HG03159 (cell line): ENCODE measurements around the gene PRAME.

Experiments
- ATAC-seq: cut with Tn5 transposase; IDR thresholded peaks from one replicate; pipeline ENCODE4 v1.9.1; 2021; ENCODE audit warnings: mild to moderate bottlenecking, moderate library complexity; ENCODE audit not compliant: unreplicated experiment

PRAME gene

DNA sequence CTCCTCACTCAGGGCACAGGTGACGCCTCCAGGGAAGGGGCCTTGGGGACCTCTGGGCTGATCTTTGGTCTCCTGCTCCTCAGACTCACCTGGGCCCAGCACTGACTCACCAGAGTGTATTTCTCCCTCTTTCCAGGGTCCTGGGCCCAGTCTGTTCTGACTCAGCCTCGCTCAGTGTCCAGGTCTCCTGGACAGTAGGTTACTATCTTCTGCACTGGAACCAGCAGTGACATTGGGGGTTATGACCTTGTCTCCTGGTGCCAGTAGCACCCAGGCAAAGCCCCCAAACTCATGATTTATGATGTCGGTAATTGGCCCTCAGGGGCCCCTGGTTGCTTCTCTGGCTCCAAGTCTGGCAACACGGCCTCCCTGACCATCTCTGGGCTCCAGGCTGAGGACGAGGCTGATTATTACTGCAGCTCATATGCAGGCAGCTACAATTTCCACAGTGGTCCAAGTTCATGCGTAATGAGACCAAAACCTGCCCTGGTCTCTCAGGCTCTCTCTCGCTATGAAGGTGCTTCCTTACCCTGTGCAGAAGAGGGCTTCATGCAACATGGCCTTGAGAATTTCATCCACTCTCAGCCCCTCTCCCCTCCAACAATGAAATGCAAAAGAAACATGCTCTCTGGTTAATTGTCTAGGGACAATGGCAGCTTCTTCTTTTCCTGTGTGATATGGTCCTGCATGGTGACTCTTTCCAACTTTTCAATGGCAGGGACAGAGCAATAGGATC is 21.0 kb upstream of the PRAME start:
- ATAC-seq: no peak

DNA sequence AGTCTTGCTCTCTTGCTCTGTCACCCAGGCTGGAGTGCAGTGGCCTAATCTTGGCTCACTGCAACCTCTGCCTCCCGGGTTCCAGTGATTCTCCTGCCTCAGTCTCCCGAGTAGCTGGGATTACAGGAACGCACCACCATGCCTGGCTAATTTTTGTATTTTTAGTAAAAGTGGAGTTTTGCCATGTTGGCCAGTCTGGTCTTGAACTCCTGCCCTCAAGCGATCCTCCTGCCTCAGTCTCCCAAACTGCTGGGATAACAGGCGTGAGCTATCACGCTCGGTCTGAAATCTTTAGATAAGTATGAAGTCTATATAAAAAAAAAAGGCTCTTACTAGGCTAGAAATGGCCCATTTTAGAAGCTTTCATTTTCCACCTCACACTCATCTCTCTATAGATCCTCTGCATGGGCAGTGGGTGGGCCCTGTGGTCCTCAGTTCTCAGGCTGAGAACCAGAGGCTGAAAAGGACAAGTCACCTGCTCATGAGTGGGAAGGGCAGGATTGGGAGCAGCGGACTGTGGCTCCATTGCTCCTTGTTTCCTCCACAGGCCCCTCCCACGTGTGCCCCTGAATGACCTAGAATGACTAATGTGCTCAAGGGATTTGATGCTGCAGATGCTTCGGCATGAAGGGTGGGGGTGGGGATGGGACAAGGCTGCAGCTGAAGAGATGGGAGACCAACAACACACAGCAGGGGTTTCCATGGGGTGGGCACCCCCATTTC is 19.8 kb upstream of the PRAME start:
- ATAC-seq: no peak

DNA sequence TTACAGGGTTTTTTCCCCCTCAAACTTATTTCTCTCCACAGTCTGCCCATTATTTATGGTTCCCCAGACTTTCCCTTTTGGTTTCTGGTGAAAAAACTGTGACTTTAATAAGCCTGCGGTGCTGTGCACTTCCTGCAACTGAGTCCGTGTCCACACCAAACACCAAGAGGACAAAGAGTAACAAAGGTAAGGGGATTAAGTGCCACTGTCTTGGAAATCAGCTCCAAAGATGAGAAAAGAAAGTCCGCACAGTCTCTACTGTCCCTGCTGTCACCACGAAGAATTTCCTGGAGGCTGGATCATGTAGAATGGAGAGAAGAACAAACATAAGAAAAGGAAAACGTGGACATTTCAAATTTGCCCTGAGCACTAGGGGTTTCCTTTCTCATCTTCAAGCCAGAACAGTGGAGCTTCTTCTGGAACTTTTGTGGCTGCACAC is 17.9 kb upstream of the PRAME start:
- no peak for ATAC-seq

DNA sequence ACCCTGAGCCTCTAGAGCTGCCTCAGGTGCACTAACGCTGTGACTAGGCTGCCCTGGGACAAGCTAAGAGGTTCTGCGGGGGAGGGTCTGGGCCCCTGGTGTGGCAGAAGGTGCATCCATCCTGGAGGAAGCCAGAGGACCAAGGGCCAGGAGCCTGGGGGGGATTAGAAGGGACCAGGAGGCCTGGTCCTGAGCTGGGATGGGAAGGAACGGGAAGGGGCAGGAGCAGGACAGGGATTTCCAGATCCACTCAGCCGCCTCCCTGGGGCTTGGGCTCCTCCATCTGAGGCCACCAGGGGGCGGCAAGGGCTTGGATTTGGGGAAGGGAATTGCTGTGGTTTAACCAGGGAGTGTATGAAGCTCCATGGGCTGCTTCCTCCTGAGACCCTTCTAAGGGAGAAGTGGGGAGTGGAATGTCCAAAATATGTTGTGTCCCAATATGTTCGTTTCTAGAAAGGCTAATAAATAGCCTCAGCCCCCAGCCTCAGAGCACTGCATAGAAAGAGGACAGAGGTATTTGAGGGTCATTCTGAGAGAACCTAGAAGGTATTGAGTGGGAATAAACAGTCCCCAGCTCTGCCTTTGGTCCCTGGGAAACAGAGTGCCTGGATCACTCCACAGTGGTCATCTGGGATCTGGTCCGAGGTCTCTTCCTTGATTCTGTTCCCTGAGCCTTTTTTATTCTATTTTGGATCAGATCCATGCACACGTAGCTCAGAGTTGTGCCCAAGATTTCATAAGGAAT is 17.4 kb upstream of the PRAME start:
- no peak for ATAC-seq

DNA sequence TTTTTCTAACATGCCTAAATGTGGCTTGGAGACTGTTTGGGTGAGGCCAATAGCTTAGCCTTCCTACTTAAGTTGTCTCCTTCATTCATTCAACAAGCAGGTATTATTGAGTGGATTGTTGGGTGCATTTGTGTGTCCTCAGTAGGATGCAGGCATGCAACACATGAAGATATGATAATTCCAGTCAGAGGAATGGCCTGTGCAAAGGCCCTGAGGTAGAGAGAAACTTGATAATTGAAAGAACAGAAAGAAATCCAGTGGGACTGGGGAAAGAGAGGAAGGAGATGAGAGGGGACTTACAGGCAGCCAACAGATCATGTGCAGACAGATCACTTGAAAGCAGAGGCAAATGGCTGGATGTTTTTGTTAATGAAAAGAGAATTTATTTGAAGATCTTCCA is 15.3 kb upstream of the PRAME start:
- ATAC-seq: no peak

DNA sequence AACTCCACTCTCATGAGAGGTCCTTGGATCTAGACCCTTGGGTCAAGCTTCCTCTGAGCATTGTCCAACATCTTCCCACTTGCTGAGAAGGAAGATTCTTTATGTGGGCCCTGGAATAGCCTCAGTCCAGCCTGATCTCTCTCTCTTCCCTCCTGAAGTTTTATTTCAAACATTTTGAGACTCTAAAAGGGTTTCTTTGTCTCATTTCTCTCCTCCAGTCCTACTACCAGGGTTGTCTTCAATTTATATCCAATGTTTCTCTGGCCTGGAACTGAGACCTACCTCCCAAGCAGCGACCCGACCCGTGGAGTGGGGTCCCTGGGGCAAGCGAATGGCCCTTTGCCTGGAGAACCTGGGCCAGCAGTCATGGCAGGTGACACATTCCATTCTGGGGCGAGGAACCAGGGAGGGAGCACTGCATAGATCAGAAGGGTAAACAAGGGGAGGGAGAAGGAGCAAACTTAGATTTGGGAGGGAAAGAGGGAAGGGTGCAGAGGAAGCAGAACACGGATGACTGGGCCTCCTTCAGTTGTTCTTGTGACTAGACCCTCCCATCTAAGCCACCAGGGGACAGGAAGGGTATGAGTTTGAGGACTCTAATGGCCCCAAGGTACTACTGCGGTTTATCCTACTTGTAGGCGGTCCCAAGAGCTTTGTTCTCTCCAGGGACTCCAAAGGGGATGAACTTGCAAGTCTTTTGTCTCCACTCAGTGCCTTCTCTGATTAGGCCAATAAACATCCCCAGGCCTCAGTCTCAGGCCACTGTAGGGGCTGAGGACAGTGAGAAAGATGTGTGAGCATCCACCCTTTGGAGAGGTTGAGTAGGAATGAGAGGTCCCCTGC is 14.2 kb upstream of the PRAME start:
- ATAC-seq: no peak

DNA sequence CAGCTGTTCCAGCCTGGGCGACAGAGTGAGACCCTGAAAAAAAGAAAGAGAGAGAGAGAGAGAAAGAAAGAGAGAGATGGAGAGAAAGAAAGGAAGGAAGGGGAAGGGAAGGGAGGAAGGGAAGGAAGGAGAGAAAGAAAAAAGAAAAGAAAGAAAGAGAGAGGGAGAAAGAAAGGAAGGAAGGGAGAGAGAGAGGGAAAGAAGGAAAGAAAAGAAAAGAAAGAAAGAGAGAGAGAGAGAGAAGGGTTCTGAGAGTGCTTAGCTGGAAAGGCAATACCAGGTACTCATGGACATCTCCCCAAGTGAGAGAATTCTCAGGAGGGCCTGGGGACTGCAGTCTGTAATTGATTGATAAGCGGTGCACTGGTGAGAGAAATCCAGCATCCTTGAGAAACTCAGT is 12.8 kb upstream of the PRAME start:
- ATAC-seq: no peak

DNA sequence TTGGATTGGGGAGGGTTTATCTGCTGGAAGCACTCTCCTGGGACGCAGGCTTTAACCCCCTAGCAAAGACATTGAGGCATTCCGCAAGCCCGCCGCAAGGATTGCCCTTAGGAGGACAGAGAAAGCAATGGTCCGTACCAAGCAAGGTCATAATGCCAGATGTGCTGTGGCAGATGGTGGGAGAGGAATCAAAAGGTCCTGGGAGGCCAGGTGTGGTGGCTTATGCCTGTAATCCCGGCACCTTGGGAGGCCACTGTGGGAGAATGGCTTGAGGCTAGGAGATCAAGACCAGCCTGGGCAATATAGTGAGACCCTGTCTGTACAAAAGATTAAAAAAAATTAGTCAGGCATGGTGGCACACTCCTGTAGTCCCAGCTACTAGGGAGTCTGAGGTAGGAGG is 12.4 kb upstream of the PRAME start:
- no peak for ATAC-seq

DNA sequence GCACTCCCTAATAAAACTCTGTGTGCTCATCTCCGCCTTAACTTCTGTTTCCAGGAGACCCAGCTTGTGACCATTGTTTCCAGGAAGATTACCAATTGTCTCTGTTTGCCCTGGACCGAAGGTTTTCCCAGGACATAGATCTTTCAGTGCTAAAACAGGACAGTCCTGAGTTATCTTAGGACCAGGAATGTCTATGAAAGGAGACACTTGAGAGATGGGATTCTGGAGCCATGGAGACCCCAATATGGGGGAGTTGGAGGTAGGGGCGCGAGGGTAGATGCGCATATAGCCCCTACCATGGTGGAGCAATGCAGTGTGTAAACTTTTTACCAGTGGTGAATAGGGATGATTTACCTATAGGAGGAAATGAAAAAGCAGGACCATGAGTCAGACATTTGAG is 10.2 kb upstream of the PRAME start:
- ATAC-seq: no peak

DNA sequence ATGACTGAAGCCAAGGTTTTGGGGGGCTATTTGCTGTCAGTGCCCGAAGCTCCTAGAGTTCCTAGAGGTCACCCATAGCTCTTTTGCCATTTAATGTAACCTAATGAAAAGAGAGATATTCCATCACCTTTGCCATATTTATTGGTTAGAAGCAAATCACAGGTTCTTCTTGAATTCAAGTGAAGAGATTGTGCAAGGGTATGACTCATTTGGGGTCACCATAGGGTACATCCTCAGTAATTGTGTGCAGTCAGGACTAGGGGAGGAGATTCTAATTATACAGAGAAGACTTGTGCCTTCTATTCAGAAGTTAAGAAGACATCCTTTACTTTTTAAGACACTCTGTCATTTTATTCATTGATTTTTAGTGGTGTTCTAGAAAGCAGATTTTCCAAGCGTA is 6.9 kb upstream of the PRAME start:
- no peak for ATAC-seq

DNA sequence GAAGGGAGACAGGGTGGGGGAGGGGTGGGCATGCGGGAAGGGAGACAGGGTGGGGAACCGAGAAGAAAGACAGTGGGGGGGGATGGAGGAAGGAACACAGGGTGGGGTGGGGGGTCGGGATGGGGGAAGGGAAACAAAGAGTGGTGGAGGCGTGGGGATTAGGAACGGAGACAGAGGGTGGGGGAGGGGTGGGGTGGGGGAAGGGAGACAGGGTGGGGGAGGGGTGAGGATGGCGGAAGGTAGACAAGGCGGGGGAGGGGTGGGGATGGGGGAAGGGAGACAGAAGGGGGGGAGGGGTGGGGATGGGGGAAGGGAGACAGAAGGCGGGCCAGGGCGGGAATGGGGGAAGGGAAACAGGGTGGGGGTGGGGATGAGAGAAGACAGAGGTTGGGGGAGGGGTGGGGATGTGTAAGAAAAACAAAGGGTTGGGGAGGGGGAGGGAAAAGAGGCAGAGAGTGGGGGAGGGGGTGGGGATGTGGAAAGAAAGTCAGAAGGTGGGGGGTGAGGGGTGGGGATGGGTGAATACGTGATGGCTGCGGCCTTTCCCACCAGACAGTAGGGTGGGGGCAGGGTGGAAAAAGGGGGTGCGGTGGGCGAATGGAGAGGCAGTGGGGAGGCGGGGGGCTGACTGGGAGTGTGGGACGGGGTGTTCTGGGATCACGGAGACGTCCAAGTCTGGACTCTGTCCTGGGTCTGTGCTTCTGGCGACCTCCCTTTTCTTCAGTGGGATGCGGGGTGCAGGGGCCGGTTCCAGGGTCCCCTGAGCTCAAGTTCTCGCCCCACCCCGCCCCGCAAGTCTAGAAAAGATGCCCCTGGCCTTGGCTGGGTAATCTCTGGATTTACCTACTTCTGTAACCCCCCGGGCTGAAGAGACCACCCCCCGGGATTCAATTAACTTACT is 744 bp downstream of the PRAME start:
- ATAC-seq: no peak

DNA sequence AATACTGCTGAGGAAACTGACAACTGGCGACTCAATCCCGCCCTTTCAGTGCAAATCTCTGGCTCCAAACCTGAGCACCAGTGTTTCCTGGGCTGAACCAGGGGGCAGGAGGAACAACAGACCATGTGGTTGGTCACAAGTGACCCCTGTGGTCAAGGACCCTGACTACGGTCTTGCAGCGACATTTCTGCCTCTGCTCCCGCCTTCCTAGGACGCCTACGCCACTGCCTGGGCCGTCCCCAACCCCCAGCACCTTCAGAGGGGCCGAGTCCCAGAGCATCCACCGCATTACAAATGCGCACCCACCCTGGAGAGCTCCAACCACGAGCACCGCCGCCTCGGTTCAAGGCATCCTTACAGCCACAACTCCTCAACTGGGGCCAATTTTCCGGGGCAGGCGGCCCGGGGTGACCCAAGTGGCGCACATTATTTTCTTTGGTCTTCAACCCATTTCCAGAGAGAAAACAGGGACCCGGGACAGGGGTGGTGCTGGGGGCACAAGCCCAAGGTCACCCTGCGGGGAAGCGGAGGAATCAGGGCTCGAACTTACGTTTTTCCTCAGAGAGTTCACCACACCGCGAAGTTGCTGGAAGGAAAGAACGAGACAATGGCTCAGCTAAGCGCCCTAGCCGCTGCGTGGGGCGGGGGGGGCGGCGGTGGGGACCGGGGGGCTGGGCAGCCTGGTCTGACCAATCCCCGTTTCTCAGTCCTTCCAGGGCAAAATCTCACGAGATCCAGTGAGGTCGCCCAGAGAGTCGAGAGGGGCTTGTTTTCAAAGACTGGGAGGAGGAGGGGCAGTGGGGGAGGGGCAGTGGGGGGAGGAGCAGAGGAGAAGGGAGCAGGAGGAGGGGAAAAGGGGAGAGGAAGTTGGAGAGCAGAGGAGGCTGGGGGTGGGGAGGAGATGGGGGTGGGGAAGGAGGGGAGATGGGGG is 1.8 kb downstream of the PRAME start:
- ATAC-seq: no peak

DNA sequence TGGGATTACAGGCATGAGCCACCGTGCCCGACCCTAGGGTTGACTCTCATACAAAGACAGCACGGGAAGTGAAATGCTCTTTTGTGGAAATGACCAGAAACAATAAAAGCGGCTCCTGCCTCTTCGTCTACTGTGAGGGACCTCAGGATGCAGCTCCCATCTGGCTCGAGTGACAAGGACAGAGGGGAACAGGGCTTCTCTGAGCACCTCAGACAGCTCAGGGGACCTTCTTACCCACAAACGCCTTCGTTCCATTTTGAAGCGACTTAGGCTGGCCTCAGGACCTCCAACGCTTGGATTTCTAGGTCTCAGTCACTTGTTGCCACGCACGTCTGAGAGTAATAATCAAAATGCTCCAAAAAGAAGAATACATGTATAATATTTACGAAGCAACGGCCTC is 2.5 kb downstream of the PRAME start:
- ATAC-seq: no peak

DNA sequence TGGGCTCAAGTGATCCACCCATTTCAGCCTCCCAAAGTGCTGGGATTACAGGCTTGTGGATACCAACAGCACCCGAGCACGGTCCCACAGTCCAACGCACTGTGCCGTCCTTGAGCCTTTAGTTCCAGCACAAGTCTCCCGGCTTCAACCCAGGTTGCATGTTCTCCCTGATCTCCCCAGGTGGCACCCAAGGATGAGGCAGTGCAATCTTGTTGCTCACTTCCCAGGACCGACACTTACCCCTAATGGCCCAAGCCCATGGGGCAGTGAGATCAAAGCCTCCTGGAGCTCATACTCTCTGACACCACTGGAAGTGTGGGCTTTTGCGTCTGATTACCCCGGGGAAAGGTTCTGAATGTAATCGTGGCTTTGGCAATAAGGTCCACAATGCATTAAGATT is 3.5 kb downstream of the PRAME start:
- ATAC-seq: no peak

DNA sequence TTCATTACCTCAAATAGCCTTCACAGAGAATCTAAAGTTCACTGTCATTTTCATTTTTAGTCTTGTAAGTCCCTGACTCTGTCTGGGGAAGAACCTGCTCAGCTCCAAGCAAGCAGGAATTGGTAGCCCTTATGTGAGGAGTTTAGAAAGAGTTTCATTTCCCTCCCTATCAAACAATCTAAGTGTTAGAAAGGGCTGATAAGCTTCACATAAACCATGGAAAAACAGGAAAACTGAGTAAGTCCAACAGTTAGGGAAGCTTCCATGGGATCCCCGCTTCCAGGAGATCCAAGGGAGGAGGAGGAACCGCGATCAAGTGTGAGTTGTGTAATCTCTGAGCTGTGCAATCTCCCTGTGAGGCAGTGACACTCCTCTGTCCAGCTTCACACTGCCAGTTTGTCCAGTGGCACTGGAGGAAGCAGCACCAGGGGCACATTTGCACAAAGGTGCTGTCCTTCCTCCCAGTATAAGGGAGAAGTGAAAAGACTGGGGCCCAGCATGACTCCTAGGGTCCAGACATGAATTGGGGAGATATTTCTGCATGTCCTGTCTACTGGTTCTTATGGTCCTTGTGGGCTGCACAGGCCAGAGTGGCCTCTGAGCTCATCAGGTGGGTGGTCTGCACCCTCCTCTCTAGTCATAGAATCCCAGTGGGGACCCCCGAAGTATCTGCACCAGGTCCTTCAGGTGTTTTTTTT is 4.3 kb downstream of the PRAME start:
- no peak for ATAC-seq

DNA sequence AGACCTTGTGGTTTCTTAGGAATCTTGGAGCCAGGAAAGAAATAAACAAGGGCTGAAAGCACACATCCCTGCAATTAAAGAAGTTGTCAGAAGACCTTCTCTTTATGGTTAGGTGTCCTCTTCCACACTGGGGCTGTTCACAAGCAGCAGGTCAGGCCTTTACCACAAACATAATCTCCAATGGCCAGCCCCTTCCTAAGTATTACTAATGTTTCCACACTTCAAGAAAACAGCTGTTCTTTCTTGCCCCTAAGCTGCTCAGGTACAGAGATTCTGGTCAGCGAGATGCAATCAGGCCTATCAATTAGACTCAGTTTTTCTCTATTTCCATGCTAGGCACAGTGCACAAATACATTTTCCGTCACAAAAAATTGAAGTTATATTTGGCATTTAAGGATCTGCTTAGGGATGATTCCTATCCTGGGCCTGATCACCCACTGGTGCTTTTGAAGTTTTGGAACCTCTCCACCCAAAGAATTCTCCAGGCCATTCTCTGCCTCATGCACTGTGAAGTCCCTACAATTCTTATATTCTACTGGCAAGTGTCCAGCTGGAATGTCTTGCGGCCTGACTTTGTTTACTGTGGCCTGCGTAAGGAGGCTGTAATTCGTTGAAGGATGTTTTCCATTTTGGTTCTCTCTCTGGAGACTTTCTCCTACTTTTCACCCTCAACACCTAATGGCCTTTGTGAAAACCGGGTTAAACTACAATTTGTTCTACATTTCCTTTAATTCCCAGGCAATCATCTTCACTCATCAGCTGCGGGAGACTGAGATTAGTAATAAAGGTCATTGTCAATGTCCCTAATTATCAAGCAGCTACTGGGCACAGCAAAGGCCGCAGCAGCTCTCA is 5.1 kb downstream of the PRAME start:
- no peak for ATAC-seq

DNA sequence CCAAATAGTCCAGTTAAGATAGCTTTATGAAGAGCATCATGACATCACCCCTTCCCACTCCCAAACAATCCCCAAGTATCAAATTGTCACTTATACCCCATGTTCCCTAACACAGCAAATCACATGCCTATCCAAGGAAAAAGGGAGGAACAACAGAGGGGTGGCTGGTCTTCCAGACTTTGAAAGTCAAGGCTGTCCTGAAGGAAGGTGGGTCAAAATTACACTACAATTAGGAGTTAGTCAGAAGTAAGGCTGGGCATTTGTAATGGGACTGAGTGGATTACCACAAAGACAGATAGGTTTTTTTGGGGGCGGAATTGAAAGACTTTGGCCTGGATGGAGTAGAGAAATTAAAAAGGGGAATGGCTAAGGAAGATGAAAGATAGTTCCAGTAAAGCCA is 5.9 kb downstream of the PRAME start:
- no peak for ATAC-seq
